Psoas muscle (tissue), 8 donors: Measurements from ENCODE around the gene OLFML2A. TPM values are rescaled to one million over a fixed set of nuclear protein-coding genes. Genes with fewer than 3 reads are reported as not detected.
"Not testable (repeated sequence)": the region's sequence is repeated elsewhere in the genome, so short reads cannot be mapped to it uniquely, and the experiment has no call there.

Experiments
- ATAC-seq, 4 donors: fragments of 200-7000 bp; cut with Tn5 transposase; one replicate each; pipeline ENCODE4 v1.9.1; 2020; ENCODE audit warnings: moderate library complexity in 3 of 4, mild to moderate bottlenecking in 2 of 4
- DNase-seq, 2 donors: peaks; one replicate each; pipeline ENCODE4 v3.0.0-alpha.2; 2020
- H3K27ac ChIP-seq: fragments of 200-600 bp; one replicate; pipeline ENCODE4 v1.8.0; 2022
- H3K27me3 ChIP-seq, 3 donors: fragments of 200-600 bp in 1 of 3; one replicate each; pipeline versions ENCODE4 v1.6.1 to v1.8.0; 2013 to 2022; ENCODE audit warnings: low read length in 2 of 3, mild to moderate bottlenecking in 2 of 3, moderate library complexity in 1 of 3; ENCODE audit not compliant: insufficient read depth in 3 of 3
- H3K36me3 ChIP-seq, 2 donors: fragments of 200-600 bp in 1 of 2; one replicate each; pipeline versions ENCODE4 v1.6.1 to v1.8.0; 2013 to 2022; ENCODE audit warnings: low read depth in 1 of 2, mild to moderate bottlenecking in 1 of 2, moderate library complexity in 1 of 2; ENCODE audit not compliant: insufficient read depth in 1 of 2
- H3K4me1 ChIP-seq: fragments of 200-600 bp; one replicate; pipeline ENCODE4 v1.8.0; 2022
- H3K4me3 ChIP-seq: fragments of 200-600 bp; one replicate; pipeline ENCODE4 v1.8.0; 2022; ENCODE audit warnings: mild to moderate bottlenecking
- H3K9me3 ChIP-seq: fragments of 200-600 bp; one replicate; pipeline ENCODE4 v1.8.0; 2022
- CTCF ChIP-seq: fragments of 200-600 bp; IDR thresholded peaks from one replicate; pipeline ENCODE4 v1.8.0; 2022; ENCODE audit warnings: antibody characterized with exemption
- WGBS, 3 donors: extraction: QIAGEN DNeasy Blood & Tissue Kit; methylation state at CpG; one replicate each; pipeline versions ENCODE4 v1.1.6 to v1.1.7; 2013; 5-methylcytosine and 5-hydroxymethylcytosine counted together
- intact Hi-C, 2 donors: fragments of 100-400 bp; cut with DNase I; formaldehyde crosslinking; loops; one replicate each; pipeline versions ENCODE4 v1.11.0 to v1.14.2; 2022
- polyA plus RNA-seq, 3 donors: library from polyadenylated mRNA; stranded (reverse); fragments of 200-250 nt; gene quantifications; one replicate each; pipeline ENCODE4 v1.2.3, GENCODE V29; 2013
- total RNA-seq, 4 donors: library from RNA; stranded (reverse); fragmentation: NEBNext Ultra II Directional in 2 of 4; extraction: Animal tissue kit (Norgen Biotek cat#: 25700) in 2 of 4; gene quantifications; one replicate each; pipeline versions ENCODE4 v1.2.1 to v1.2.4, GENCODE V29; 2021 to 2023
- donor health status: healthy with polysubstance abuse.
- donor health status: DM: no; HTN: no; CAD: no; lungs with moderate emphysema.
- donor health status: Bipolar disorder and iron deficiency.
- donor health status: healthy.
- donor health status: DM: yes; HTN: yes; CAD: no.
- donor health status: DM: no; HTN: no; CAD: no.
- donor health status: DM: no; HTN: no; CAD: no.
- donor health status: DM: yes; HTN: yes; CAD: no.

Gene OLFML2A
- total and polyA plus RNA-seq, 7 donors = 3.0 to 30.3 (median 7.1) TPM

GRCh38 chr9:124831642-124832364 lies 54.9 kb downstream of the OLFML2A start:
- Histone ChIP-seq H3K27me3 (no peaks in the 10 kb centered on the region), H3K27ac (peak overlapping the region; percentile 73), H3K9me3 (no peaks in the 10 kb centered on the region), H3K4me1 (peaks cover 27% of the 10 kb centered on the region), H3K4me3 (no peak overlapping the region), H3K36me3 (no peaks in the 10 kb centered on the region)
- WGBS, 3 donors = 39 to 46% (median 41%) methylated on average over 9 of the region's 9 CpGs
- intact Hi-C loops = no loop called here
- ATAC-seq (peak; percentile 79 to 91 (median 88)), DNase-seq (peak; percentile 70 to 83)
- TF ChIP-seq CTCF = no peak

- peaks cover 27% of the 10 kb centered on the region for H3K4me1 ChIP-seq
- WGBS, 3 donors = 70 to 82% (median 72%) methylated on average over 7 of the region's 7 CpGs
- no peaks in the 10 kb centered on the region for H3K9me3 ChIP-seq
- DNase-seq (no peak), ATAC-seq (peak in 3 of 4 donors; percentile 13 to 36 (median 23))
- peak overlapping the region; percentile 9 for H3K27ac ChIP-seq
- intact Hi-C loops = no loop called here
- H3K36me3 ChIP-seq = no peaks in the 10 kb centered on the region
- no peak overlapping the region for H3K4me3 ChIP-seq
- no peaks in the 10 kb centered on the region for H3K27me3 ChIP-seq
- no peak for TF ChIP-seq CTCF
Observed at GRCh38 chr9:124834591-124834990, 57.7 kb downstream of the OLFML2A start.

GRCh38 chr9:124835026-124835557 lies 58.2 kb downstream of the OLFML2A start:
- H3K27ac ChIP-seq = peak overlapping the region; percentile 9
- TF ChIP-seq CTCF = no peak
- 40 to 46% (median 43%) methylated on average over 11 to 13 of the region's 13 CpGs for WGBS, 3 donors
- intact Hi-C loops = no loop called here
- no peak overlapping the region for H3K4me3 ChIP-seq
- ATAC-seq (peak in 2 of 4 donors; percentile 17 to 23), DNase-seq (peak; percentile 51 to 80)
- no peaks in the 10 kb centered on the region for H3K36me3 ChIP-seq
- no peaks in the 10 kb centered on the region for H3K9me3 ChIP-seq
- H3K4me1 ChIP-seq = peaks cover 30% of the 10 kb centered on the region
- no peaks in the 10 kb centered on the region for H3K27me3 ChIP-seq

GRCh38 chr9:124838132-124838531 lies 61.2 kb downstream of the OLFML2A start:
- ATAC-seq, H3K36me3 ChIP-seq, H3K9me3 ChIP-seq, intact Hi-C loops, H3K4me3 ChIP-seq, H3K27me3 ChIP-seq, H3K27ac ChIP-seq, DNase-seq: not testable (repeated sequence)
- WGBS, 3 donors = 73 to 92% (median 86%) methylated on average over 5 of the region's 5 CpGs
- peaks cover 20% of the 10 kb centered on the region for H3K4me1 ChIP-seq

- WGBS, 3 donors = 78 to 94% (median 87%) methylated on average over 23 to 44 of the region's 52 CpGs
- DNase-seq, H3K27ac ChIP-seq, H3K27me3 ChIP-seq, H3K36me3 ChIP-seq, intact Hi-C loops, H3K9me3 ChIP-seq, ATAC-seq, H3K4me3 ChIP-seq: not testable (repeated sequence)
- H3K4me1 ChIP-seq = peaks cover 20% of the 10 kb centered on the region
Observed at GRCh38 chr9:124838567-124839275, 61.8 kb downstream of the OLFML2A start.
